Right atrium auricular region (tissue), 2 donors: ENCODE measurements around the gene RUBCNL. TPM values are rescaled to one million over a fixed set of nuclear protein-coding genes. Genes with fewer than 3 reads are reported as not detected.

ENCODE experiments used
- DNase-seq: peaks from one replicate; pipeline ENCODE4 v3.0.0-alpha.2; 2019; ENCODE audit warnings: low spot score
- H3K27ac ChIP-seq, 2 donors: fragments of 200-600 bp; sonication (generic); 1 replicate in 1 of 2; 2 replicates in 1 of 2; pipeline ENCODE4 v1.5.1; 2016 to 2019
- H3K27me3 ChIP-seq, 2 donors: fragments of 200-600 bp; sonication (generic); one replicate each; pipeline versions ENCODE4 v1.5.1 to v1.6.0; 2017 to 2019
- H3K36me3 ChIP-seq: fragments of 200-600 bp; sonication (generic); one replicate; pipeline ENCODE4 v1.5.1; 2016
- H3K4me1 ChIP-seq, 2 donors: fragments of 200-600 bp; sonication (generic); one replicate each; pipeline versions ENCODE4 v1.5.1 to v1.6.0; 2017 to 2019
- H3K4me3 ChIP-seq, 2 donors: fragments of 200-600 bp; sonication (generic); 1 replicate in 1 of 2; 2 replicates in 1 of 2; pipeline ENCODE4 v1.5.1; 2017 to 2019; ENCODE audit warnings: mild to moderate bottlenecking in 1 of 2, moderate library complexity in 1 of 2
- H3K9me3 ChIP-seq, 2 donors: fragments of 200-600 bp; sonication (generic); one replicate each; pipeline ENCODE4 v1.5.1; 2019
- total RNA-seq, 2 donors: library from RNA; depleted of rRNA; stranded (reverse); fragments of >200 nt; gene quantifications; one replicate each; pipeline ENCODE4 v1.1.0, GENCODE V29; 2016
- TF ChIP-seq, protein P1 (sequence below), 2 donors: fragments of 200-600 bp; sonication (generic); IDR thresholded peaks; one replicate each; pipeline ENCODE4 v1.5.1; 2019; ENCODE audit warnings: antibody characterized with exemption in 2 of 2

RUBCNL gene
- total RNA-seq, 2 donors from 2014 or later, result 0.59 to 1.5 TPM

DNA sequence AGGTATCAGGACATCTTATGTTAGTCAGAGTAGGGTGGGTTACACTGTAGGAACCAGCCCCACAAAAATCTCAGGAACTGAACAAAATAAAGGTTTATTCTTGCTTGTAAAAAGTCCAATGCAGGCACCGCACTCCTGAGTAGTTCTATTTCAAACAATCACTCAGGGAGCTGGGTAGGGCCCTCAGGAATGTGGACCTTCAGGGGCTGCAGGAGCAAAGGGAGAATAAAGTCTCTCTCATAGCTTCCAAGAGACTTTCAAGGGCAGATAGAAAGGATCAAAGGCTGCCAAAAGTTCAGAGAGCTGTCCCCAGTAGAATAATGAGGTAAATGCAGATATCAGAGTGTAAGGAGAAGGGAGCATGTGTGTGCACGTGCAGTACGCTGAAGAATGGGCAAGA is 49.4 kb downstream of the RUBCNL start:
- H3K27me3 ChIP-seq, result no peaks in the 10 kb centered on the region
- TF ChIP-seq, protein P1, sequence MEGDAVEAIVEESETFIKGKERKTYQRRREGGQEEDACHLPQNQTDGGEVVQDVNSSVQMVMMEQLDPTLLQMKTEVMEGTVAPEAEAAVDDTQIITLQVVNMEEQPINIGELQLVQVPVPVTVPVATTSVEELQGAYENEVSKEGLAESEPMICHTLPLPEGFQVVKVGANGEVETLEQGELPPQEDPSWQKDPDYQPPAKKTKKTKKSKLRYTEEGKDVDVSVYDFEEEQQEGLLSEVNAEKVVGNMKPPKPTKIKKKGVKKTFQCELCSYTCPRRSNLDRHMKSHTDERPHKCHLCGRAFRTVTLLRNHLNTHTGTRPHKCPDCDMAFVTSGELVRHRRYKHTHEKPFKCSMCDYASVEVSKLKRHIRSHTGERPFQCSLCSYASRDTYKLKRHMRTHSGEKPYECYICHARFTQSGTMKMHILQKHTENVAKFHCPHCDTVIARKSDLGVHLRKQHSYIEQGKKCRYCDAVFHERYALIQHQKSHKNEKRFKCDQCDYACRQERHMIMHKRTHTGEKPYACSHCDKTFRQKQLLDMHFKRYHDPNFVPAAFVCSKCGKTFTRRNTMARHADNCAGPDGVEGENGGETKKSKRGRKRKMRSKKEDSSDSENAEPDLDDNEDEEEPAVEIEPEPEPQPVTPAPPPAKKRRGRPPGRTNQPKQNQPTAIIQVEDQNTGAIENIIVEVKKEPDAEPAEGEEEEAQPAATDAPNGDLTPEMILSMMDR (IDR thresholded peaks at IDR 0.05), result no peak
- DNase-seq, result no peak
- H3K4me1 ChIP-seq, result no peaks in the 10 kb centered on the region
- no peak overlapping the region for H3K27ac ChIP-seq
- H3K4me3 ChIP-seq, result no peak overlapping the region
- no peaks in the 10 kb centered on the region for H3K9me3 ChIP-seq
- no peaks in the 10 kb centered on the region for H3K36me3 ChIP-seq

DNA sequence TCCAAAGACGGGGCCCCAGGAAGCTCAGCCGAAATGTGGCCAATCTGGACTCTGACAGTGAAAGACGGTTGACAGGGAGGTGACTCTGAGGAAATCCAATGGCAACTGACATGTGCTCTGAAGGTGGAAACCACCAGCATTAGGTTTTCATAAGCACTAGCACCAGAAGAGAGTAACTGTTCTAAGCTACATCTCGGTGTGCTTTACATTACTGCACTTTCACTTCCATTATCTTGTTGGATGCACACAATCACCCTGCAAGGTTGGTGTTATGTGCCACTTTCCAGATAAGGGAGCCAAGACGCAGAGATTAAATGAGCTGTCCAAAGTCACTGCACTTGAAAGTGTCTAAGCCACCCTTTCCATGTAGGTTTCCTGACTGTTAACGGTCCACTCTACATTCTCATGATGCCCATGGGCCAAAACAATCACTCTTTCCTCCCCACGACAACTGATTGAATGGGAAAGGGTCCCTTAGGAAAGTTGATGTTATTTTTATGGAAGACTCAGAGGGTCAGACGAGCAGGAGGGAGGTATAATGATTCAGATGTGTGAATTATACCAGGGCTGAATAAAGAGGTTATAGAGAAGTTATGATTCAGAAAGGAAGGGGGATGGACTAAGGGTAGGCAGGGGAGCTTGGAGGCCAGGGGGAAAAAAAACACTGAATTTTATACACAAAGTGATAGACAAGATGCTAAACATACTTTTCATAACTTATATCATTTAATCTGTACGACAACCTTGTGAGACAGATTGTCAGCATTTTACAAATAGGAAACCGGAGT is 52.8 kb downstream of the RUBCNL start:
- no peaks in the 10 kb centered on the region for H3K36me3 ChIP-seq
- no peak for DNase-seq
- TF ChIP-seq, protein P1 (IDR thresholded peaks at IDR 0.05), result no peak
- H3K27me3 ChIP-seq, result no peaks in the 10 kb centered on the region
- no peaks in the 10 kb centered on the region for H3K4me1 ChIP-seq
- no peak overlapping the region for H3K27ac ChIP-seq
- H3K4me3 ChIP-seq, result no peak overlapping the region
- no peaks in the 10 kb centered on the region for H3K9me3 ChIP-seq

DNA sequence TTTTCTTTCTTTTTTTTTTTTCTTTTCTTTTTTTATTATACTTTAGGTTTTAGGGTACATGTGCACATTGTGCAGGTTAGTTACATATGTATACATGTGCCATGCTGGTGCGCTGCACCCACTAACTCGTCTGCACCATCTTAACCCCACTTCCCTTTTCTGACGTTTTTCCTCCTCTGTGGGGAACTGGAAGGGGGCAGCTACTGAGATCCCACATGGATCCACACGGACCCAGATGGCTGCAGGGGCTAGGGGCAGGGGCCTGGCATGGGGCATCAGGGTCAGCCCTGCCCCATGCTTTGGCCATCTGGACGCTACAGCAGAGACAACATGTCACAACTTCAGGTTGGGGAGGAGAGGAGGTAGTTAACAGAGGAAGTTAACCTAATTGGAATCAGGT is 54.3 kb downstream of the RUBCNL start:
- Histone ChIP-seq H3K4me1 (no peaks in the 10 kb centered on the region), H3K4me3 (no peak overlapping the region), H3K36me3 (no peaks in the 10 kb centered on the region), H3K9me3 (no peaks in the 10 kb centered on the region), H3K27me3 (no peaks in the 10 kb centered on the region), H3K27ac (no peak overlapping the region)
- no peak for DNase-seq
- TF ChIP-seq, protein P1 (IDR thresholded peaks at IDR 0.05), result no peak

DNA sequence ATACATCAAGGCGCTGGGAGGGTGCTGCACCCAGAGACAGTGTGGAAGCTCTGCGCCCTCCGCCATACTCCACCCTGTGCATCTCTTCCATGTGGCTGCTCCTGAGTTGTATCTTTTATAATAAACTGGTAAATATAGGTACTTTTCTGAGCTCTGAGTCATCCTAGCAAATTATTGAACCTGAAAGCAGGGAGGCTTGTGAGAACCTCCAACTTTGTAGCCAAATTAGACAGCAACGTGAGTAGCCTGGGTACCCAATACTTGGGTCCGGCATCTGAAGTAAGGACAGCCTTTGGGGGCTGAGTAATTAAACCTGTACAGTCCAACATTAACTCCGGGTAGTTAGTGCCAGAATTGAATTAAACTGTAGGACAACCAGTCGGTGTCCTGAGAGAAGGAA is 57.4 kb downstream of the RUBCNL start:
- DNase-seq, result no peak
- Histone ChIP-seq H3K9me3 (no peaks in the 10 kb centered on the region), H3K36me3 (no peaks in the 10 kb centered on the region), H3K4me3 (no peak overlapping the region), H3K4me1 (no peaks in the 10 kb centered on the region), H3K27ac (no peak overlapping the region), H3K27me3 (no peaks in the 10 kb centered on the region)
- TF ChIP-seq, protein P1 (IDR thresholded peaks at IDR 0.05), result no peak

DNA sequence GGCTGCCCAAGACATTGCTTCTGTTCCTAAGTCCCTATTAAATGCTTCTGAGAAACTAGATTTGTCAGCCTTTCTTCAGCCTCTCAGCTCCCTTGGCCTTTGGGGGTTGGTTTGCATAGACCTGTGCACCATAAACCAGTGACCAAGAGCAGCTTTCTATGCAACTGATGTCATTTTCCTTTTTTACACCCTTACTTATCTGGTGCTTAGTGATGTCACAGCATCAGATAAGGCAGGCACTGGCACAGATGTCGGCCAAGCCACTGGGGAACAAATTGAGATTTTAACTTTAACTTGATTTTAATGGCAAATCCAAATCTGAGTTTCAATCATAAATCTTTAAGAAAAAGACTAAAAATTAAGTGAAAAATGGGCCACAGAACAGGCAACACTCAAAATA is 59.8 kb downstream of the RUBCNL start:
- H3K27ac ChIP-seq, result no peak overlapping the region
- TF ChIP-seq, protein P1 (IDR thresholded peaks at IDR 0.05), result no peak
- no peak overlapping the region for H3K4me3 ChIP-seq
- H3K27me3 ChIP-seq, result no peaks in the 10 kb centered on the region
- H3K36me3 ChIP-seq, result no peaks in the 10 kb centered on the region
- no peak for DNase-seq
- H3K4me1 ChIP-seq, result no peaks in the 10 kb centered on the region
- H3K9me3 ChIP-seq, result no peaks in the 10 kb centered on the region

DNA sequence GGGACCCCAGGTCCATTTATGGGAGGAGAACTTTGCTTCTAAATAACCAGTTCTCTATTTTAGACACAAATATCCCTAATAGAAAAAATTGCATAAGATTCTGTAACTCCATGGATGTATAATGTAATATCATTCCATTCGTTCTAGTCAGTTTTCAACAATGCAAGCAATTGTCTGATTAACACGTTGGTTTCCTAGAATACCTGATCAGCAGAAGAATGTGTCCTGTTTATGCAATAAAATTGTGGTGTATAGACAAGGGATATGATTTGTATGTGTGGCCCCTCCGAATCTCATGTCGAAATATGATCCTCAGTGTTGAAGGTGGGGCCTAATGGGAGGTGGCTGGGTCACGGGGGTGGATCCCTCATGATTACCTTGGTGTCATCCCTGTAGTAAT is 62.1 kb downstream of the RUBCNL start:
- H3K4me3 ChIP-seq, result no peak overlapping the region
- no peaks in the 10 kb centered on the region for H3K4me1 ChIP-seq
- H3K27ac ChIP-seq, result no peak overlapping the region
- DNase-seq, result no peak
- H3K36me3 ChIP-seq, result no peaks in the 10 kb centered on the region
- H3K27me3 ChIP-seq, result no peaks in the 10 kb centered on the region
- TF ChIP-seq, protein P1 (IDR thresholded peaks at IDR 0.05), result no peak
- no peaks in the 10 kb centered on the region for H3K9me3 ChIP-seq
